Ovary (tissue), 9 donors: ENCODE data around the gene ERC1. TPM values are rescaled to one million over a fixed set of nuclear protein-coding genes. Genes with fewer than 3 reads are reported as not detected.

ENCODE experiments used
- DNase-seq, 5 donors: peaks; one replicate each; pipeline ENCODE4 v3.0.0-alpha.2; 2019 to 2020
- H3K27ac ChIP-seq, 2 donors: fragments of 200-600 bp; one replicate each; pipeline versions ENCODE4 v1.5.1 to v1.8.0; 2019 to 2022
- H3K27me3 ChIP-seq: fragments of 200-600 bp; one replicate; pipeline ENCODE4 v1.8.0; 2022
- H3K36me3 ChIP-seq: fragments of 200-600 bp; sonication (generic); one replicate; pipeline ENCODE4 v1.5.1; 2019
- H3K4me1 ChIP-seq: one replicate; pipeline ENCODE4 v1.8.1; 2013; ENCODE audit warnings: mild to moderate bottlenecking, moderate library complexity; ENCODE audit not compliant: insufficient read depth
- H3K4me3 ChIP-seq: fragments of 200-600 bp; sonication (generic); one replicate; pipeline ENCODE4 v1.5.1; 2017
- H3K9me3 ChIP-seq, 2 donors: fragments of 200-600 bp in 1 of 2; sonication (generic) in 1 of 2; one replicate each; pipeline versions ENCODE4 v1.5.1 to v1.8.1; 2013 to 2019; ENCODE audit warnings: mild to moderate bottlenecking in 1 of 2, moderate library complexity in 1 of 2
- EP300 ChIP-seq: sonication (generic); formaldehyde crosslinking; IDR thresholded peaks from one replicate; pipeline ENCODE4 v1.6.1; 2017; ENCODE audit warnings: antibody characterized with exemption
- POLR2A ChIP-seq: fragments of 450-650 bp; IDR thresholded peaks from one replicate; pipeline ENCODE4 v1.6.1; 2017; ENCODE audit warnings: antibody characterized with exemption, mild to moderate bottlenecking, moderate library complexity
- WGBS, 3 donors: extraction: QIAGEN DNeasy Blood & Tissue Kit in 1 of 3; methylation state at CpG; one replicate each; pipeline versions ENCODE4 v1.1.5 to v1.1.7; 2013 to 2017; 5-methylcytosine and 5-hydroxymethylcytosine counted together
- intact Hi-C, 4 donors: fragments of 100-400 bp; cut with DNase I; formaldehyde crosslinking; loops; one replicate each; pipeline versions ENCODE4 v1.11.0 to v1.15.1; 2022 to 2023
- polyA plus RNA-seq, 2 donors: library from polyadenylated mRNA; stranded (reverse); fragments of 200-250 nt in 1 of 2; fragments of 350-450 nt in 1 of 2; fragmentation: Illumina TruSeq in 1 of 2; extraction: RNeasy Lipid Tissue Mini Kit (QIAGEN cat#74804) in 1 of 2; gene quantifications; one replicate each; pipeline ENCODE4 v1.2.3, GENCODE V29; 2013 to 2014
- total RNA-seq, 7 donors: library from RNA; depleted of rRNA in 2 of 7; stranded (reverse); fragments of >200 nt in 2 of 7; fragmentation: NEBNext Ultra II Directional in 3 of 7; extraction: Animal tissue kit (Norgen Biotek cat#: 25700) in 3 of 7; gene quantifications; one replicate each; pipeline versions ENCODE4 v1.1.0 to v1.2.4, GENCODE V29; 2016 to 2023
- TF ChIP-seq, protein P1 (sequence below), 3 donors: fragments of 450-650 bp in 2 of 3; fragments of 200-600 bp in 1 of 3; IDR thresholded peaks; one replicate each; pipeline versions ENCODE4 v1.5.1 to v1.8.0; 2016 to 2022; ENCODE audit warnings: antibody characterized with exemption in 3 of 3, mild to moderate bottlenecking in 1 of 3
- donor health status: DM: no; HTN: no; CAD: no; lungs with moderate emphysema.
- donor health status: DM: no; HTN: no; CAD: no.
- donor health status: Bipolar disorder and iron deficiency.
- donor health status: DM: yes; HTN: yes; CAD: no.
- donor health status: DM: no; HTN: no; CAD: no.
- donor health status: DM: yes; HTN: yes; CAD: no.

ERC1 gene
- total and polyA plus RNA-seq, 9 donors = 10.4 to 65.2 (median 51.6) TPM

DNA sequence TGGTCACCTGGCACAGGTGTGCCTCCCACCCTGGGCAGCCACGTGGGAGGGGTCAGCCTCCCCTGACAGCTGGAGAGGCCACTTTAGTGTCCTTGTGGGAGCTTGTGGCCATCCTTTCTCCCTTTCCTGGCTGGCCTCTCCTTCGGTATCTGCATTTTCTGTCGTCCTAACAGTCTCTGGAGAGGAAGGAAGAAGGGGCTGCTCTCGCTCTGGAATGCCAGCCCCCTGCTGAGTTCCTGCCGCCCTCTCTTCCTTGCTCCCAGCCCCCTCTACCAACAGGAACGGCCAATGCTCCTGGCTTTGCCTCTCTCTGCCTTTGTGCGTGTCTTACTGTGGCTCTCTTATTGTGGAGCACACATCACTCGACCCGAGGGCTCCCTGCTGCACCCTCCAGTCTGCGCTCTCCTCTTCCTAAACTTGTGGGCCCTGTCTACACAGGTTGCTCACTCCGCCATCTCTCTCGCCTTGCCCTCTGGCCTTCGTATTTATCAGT is 532.6 kb downstream of the ERC1 start:
- no peaks in the 10 kb centered on the region for H3K27me3 ChIP-seq
- WGBS, 3 donors = 56 to 64% (median 62%) methylated on average over 13 of the region's 13 CpGs
- intact Hi-C loops = no loop called here
- TF ChIP-seq EP300 (no peak), POLR2A (no peak)
- TF ChIP-seq, protein P1, sequence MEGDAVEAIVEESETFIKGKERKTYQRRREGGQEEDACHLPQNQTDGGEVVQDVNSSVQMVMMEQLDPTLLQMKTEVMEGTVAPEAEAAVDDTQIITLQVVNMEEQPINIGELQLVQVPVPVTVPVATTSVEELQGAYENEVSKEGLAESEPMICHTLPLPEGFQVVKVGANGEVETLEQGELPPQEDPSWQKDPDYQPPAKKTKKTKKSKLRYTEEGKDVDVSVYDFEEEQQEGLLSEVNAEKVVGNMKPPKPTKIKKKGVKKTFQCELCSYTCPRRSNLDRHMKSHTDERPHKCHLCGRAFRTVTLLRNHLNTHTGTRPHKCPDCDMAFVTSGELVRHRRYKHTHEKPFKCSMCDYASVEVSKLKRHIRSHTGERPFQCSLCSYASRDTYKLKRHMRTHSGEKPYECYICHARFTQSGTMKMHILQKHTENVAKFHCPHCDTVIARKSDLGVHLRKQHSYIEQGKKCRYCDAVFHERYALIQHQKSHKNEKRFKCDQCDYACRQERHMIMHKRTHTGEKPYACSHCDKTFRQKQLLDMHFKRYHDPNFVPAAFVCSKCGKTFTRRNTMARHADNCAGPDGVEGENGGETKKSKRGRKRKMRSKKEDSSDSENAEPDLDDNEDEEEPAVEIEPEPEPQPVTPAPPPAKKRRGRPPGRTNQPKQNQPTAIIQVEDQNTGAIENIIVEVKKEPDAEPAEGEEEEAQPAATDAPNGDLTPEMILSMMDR (IDR thresholded peaks at IDR 0.05) = no peak
- no peak overlapping the region for H3K4me3 ChIP-seq
- DNase-seq = no peak
- no peaks in the 10 kb centered on the region for H3K36me3 ChIP-seq
- no peaks in the 10 kb centered on the region for H3K9me3 ChIP-seq
- H3K4me1 ChIP-seq = no peaks in the 10 kb centered on the region
- H3K27ac ChIP-seq = no peak overlapping the region

DNA sequence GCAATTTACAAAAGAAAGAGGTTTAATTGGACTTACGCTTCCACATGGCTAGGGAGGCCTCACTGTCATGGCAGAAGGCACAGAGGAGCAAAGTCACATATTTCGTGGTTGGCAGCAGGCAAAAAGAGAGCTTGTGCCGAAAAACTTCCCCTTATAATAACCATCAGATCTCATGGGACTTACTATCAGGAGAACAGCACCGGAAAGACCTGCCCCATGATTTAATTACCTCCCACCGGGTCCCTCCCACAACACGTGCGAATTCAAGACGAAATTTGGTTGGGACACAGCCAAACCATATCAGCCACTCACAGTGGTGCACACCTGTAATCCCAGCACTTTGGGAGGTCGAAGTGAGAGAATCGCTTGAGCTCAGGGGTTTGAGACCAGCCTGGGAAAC is 534.8 kb downstream of the ERC1 start:
- H3K4me1 ChIP-seq = no peaks in the 10 kb centered on the region
- no peaks in the 10 kb centered on the region for H3K27me3 ChIP-seq
- DNase-seq = no peak
- H3K36me3 ChIP-seq = no peaks in the 10 kb centered on the region
- H3K9me3 ChIP-seq = no peaks in the 10 kb centered on the region
- TF ChIP-seq, protein P1 (IDR thresholded peaks at IDR 0.05) = no peak
- TF ChIP-seq EP300 (no peak), POLR2A (no peak)
- intact Hi-C loops = no loop called here
- H3K27ac ChIP-seq = no peak overlapping the region
- no peak overlapping the region for H3K4me3 ChIP-seq
- WGBS, 3 donors = 55 to 82% (median 71%) methylated on average over 10 of the region's 10 CpGs

DNA sequence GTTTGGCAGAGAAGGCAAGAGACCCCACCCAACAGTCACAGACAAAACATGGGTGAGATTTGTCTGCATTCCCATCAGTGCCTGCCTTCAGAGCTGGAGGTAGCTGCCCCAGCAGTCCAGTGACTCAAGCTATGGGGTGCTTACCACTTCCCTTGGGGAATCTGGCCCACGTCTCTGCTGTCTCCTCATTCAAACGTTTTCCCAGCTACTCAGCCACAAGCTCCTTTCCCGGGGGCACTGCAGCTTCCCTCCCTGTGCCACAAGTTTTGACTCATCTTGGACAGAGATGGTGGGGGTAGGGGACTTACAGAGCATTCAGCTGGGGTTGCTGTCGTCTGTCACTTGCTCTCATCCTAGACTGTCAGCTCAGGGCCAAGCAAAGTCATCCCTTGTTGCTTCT is 536.8 kb downstream of the ERC1 start:
- DNase-seq = no peak
- TF ChIP-seq EP300 (no peak), POLR2A (no peak)
- TF ChIP-seq, protein P1 (IDR thresholded peaks at IDR 0.05) = no peak
- H3K9me3 ChIP-seq = no peaks in the 10 kb centered on the region
- WGBS, 3 donors = 57 to 65% (median 63%) methylated on average over 4 of the region's 4 CpGs
- H3K36me3 ChIP-seq = no peaks in the 10 kb centered on the region
- no peak overlapping the region for H3K27ac ChIP-seq
- H3K4me1 ChIP-seq = peaks cover 2% of the 10 kb centered on the region
- no peak overlapping the region for H3K4me3 ChIP-seq
- no peaks in the 10 kb centered on the region for H3K27me3 ChIP-seq
- intact Hi-C loops = no loop called here

DNA sequence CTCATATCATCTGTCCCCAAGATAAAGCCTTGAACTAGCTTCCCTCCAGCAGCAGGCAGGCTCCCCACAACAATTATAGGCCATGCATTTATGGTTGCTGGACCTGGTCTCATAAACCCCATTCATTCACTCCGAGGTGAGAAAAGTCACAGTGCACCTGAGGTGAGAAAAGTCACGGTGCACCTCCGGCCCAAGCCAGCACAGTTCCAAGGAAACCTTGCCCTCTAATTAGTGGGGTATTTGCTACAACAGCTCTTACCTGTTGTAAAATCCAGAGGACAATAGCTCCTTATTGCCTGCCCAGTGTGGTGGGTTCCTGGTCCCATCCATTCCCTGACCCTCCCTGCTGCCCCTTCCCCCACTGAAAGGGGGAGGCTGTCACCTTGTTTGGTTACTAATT is 537.8 kb downstream of the ERC1 start:
- 95 to 100% (median 96%) methylated on average over 3 of the region's 3 CpGs for WGBS, 3 donors
- intact Hi-C loops = no loop called here
- Histone ChIP-seq H3K36me3 (no peaks in the 10 kb centered on the region), H3K9me3 (no peaks in the 10 kb centered on the region), H3K4me1 (peaks cover 2% of the 10 kb centered on the region), H3K4me3 (no peak overlapping the region), H3K27ac (no peak overlapping the region), H3K27me3 (no peaks in the 10 kb centered on the region)
- no peak for TF ChIP-seq EP300
- TF ChIP-seq, protein P1 (IDR thresholded peaks at IDR 0.05) = no peak
- no peak for TF ChIP-seq POLR2A
- DNase-seq = no peak
